ENCODE measurements around the gene LSP1. TPM values are rescaled to one million over a fixed set of nuclear protein-coding genes. Genes with fewer than 3 reads are reported as not detected.

LSP1 gene
- total and polyA plus RNA-seq, 4 donors, result 5.0 to 7.7 (median 5.7) TPM

DNA sequence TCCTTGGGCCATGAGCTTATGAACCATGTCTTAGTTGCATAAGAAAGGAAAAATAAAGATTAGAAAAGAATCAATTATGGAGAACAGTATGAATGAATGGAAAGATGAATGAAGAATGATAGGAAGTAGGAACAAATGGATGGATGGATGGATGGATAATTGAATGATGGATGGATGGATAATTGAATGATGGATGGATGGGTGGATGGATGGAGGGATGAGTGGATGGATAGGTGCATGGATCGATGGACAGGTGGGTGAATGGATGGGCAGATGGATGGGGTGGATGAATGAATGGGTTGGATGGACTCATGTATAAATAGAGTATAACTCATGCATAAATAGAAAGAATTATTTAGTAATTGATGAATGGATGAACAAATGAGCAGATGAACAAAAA, 7.2 kb downstream of the LSP1 start:
- no peaks in the 10 kb centered on the region for H3K9me3 ChIP-seq (ENCODE audit: control insufficient read depth in 4 of 4, low read length in 3 of 4)
- H3K27me3 ChIP-seq (ENCODE audit: control insufficient read depth in 4 of 4, insufficient read depth in 4 of 4, low read length in 3 of 4), result no peaks in the 10 kb centered on the region
- no peak overlapping the region for H3K27ac ChIP-seq (ENCODE audit: low read depth in 1 of 2, low read length in 2 of 2)
- no peak overlapping the region for H3K9ac ChIP-seq (ENCODE audit: low read depth in 1 of 2, low read length in 2 of 2)
- H3K4me1 ChIP-seq (ENCODE audit: control insufficient read depth in 4 of 4, insufficient read depth in 4 of 4, low read length in 3 of 4), result peaks cover 0 to 12% (median 5%) of the 10 kb centered on the region in 4 donors
- whole genome bisulfite sequencing, result 85% methylated on average over 1 of the region's 1 CpG
- H3K4me3 ChIP-seq (ENCODE audit: low read depth in 1 of 3, low read length in 3 of 3), result no peak overlapping the region
- no peak for DNase-seq (ENCODE audit: low spot score)
- no peaks in the 10 kb centered on the region for H3K36me3 ChIP-seq (ENCODE audit: control insufficient read depth in 4 of 4, insufficient read depth in 3 of 4, low read depth in 1 of 4, low read length in 3 of 4)
- TF ChIP-seq EGR1 (IDR thresholded peaks at IDR 0.05; ENCODE audit: low read depth in 2 of 2), result no peak
- no peak for TF ChIP-seq YY1 (IDR thresholded peaks at IDR 0.05)

DNA sequence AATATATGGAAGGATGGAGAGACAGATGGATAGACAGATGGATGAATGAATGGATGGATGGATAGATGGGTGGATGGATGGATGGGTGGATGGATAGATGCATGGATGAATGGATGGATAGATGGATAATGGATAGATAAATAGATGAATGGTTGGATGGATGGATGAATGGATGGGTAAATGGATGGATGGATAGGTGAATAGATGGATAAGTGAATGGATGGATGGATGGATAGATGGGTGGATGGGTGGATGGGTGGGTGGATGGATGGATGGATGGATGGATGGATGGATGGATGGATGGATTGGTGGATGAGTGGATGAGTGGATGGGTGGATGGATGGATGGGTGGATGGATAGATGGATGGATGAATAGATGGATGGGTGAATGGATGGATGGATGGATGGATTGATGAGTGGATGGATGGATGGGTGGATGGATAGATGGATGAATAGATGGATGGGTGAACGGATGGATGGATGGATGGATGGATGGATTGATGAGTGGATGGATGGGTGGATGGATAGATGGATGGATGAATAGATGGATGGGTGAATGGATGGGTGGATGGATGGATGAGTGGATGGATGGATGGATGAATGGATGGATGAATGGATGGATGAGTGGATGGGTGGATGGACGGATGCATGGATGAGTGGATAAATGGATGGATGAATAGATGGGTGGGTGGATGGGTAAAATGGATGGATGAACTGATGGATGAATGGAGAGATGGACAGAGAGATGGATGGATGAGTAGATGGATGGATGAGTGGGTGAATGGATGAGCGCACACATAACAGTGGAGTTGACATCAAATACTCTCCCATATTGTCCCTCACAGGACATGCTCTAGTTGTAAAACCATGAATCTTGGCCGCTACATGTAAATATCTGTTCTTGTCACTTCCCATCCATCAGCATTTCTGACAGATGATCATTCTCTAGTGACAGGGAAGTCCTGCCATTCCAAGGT, 8.8 kb downstream of the LSP1 start:
- WGBS, result 87% methylated on average over 4 of the region's 4 CpGs
- peaks cover 0 to 12% (median 5%) of the 10 kb centered on the region in 4 donors for H3K4me1 ChIP-seq (ENCODE audit: control insufficient read depth in 4 of 4, insufficient read depth in 4 of 4, low read length in 3 of 4)
- H3K4me3 ChIP-seq (ENCODE audit: low read depth in 1 of 3, low read length in 3 of 3), result no peak overlapping the region
- DNase-seq (ENCODE audit: low spot score), result no peak
- TF ChIP-seq, protein P1, sequence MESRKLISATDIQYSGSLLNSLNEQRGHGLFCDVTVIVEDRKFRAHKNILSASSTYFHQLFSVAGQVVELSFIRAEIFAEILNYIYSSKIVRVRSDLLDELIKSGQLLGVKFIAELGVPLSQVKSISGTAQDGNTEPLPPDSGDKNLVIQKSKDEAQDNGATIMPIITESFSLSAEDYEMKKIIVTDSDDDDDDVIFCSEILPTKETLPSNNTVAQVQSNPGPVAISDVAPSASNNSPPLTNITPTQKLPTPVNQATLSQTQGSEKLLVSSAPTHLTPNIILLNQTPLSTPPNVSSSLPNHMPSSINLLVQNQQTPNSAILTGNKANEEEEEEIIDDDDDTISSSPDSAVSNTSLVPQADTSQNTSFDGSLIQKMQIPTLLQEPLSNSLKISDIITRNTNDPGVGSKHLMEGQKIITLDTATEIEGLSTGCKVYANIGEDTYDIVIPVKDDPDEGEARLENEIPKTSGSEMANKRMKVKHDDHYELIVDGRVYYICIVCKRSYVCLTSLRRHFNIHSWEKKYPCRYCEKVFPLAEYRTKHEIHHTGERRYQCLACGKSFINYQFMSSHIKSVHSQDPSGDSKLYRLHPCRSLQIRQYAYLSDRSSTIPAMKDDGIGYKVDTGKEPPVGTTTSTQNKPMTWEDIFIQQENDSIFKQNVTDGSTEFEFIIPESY (IDR thresholded peaks at IDR 0.05), result no peak
- no peak for TF ChIP-seq TAF1 (conservative IDR thresholded peaks at IDR 0.05)
- no peak for TF ChIP-seq GABPA (IDR thresholded peaks at IDR 0.05 in 1 of 2, conservative IDR thresholded peaks at IDR 0.05 in 1 of 2)
- TF ChIP-seq YY1 (IDR thresholded peaks at IDR 0.05), result no peak
- no peak for TF ChIP-seq NR2F2 (IDR thresholded peaks at IDR 0.05)
- H3K9me3 ChIP-seq (ENCODE audit: control insufficient read depth in 4 of 4, low read length in 3 of 4), result no peaks in the 10 kb centered on the region
- no peaks in the 10 kb centered on the region for H3K36me3 ChIP-seq (ENCODE audit: control insufficient read depth in 4 of 4, insufficient read depth in 3 of 4, low read depth in 1 of 4, low read length in 3 of 4)
- H3K9ac ChIP-seq (ENCODE audit: low read depth in 1 of 2, low read length in 2 of 2), result no peak overlapping the region
- H3K27me3 ChIP-seq (ENCODE audit: control insufficient read depth in 4 of 4, insufficient read depth in 4 of 4, low read length in 3 of 4), result no peaks in the 10 kb centered on the region
- H3K27ac ChIP-seq (ENCODE audit: low read depth in 1 of 2, low read length in 2 of 2), result no peak overlapping the region

DNA sequence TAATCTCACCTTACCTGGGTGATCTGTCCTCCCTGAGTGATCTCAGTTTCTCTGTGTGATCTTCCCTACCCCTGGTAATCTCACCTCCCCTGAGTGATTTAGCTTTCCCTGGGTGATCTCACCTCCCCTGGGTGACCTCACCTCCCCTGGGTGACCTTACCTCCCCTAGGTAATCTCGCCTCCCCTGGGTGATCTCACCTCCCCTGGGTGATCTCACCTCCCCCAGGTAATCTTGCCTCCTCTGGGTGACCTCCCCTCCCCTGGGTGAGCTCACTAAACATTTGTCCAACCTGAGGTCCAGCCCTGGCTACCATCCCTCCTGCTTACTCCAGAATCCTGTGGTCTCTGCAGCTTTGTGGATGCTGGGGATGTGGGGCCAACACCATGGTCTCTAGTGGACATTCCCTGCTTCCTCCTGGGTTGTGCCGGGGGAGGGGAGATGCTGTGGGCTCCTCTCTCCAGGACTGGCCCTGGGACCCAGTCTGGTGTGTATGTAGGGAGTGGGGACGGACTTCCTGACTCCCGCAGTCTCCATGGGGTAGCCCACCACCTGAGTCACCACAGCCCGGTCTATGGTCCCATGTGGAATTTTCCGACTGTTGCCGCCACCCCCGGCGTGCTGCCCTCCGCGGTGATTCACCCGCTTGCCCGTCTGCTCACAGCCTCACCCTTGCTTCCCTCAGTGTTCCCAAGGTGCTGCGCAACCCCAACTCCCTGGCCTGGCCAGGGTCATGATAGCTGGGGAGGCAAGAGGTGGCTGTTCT, 9.9 kb downstream of the LSP1 start:
- WGBS, result 80% methylated on average over 14 of the region's 14 CpGs
- H3K27ac ChIP-seq (ENCODE audit: low read depth in 1 of 2, low read length in 2 of 2), result no peak overlapping the region
- DNase-seq (ENCODE audit: low spot score), result no peak
- TF ChIP-seq, protein P2, sequence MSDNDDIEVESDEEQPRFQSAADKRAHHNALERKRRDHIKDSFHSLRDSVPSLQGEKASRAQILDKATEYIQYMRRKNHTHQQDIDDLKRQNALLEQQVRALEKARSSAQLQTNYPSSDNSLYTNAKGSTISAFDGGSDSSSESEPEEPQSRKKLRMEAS (IDR thresholded peaks at IDR 0.05), result no peak
- TF ChIP-seq HNF4G (IDR thresholded peaks at IDR 0.05) (no peak), RXRA (IDR thresholded peaks at IDR 0.05) (no peak), YY1 (IDR thresholded peaks at IDR 0.05) (no peak), TAF1 (conservative IDR thresholded peaks at IDR 0.05) (no peak), GABPA (IDR thresholded peaks at IDR 0.05 in 1 of 2, conservative IDR thresholded peaks at IDR 0.05 in 1 of 2) (no peak), FOXA2 (IDR thresholded peaks at IDR 0.05) (no peak), SP1 (IDR thresholded peaks at IDR 0.05) (no peak), EGR1 (IDR thresholded peaks at IDR 0.05; ENCODE audit: low read depth in 2 of 2) (no peak)
- TF ChIP-seq, protein P3, sequence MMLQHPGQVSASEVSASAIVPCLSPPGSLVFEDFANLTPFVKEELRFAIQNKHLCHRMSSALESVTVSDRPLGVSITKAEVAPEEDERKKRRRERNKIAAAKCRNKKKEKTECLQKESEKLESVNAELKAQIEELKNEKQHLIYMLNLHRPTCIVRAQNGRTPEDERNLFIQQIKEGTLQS (IDR thresholded peaks at IDR 0.05), result no peak
- TF ChIP-seq, protein P4, sequence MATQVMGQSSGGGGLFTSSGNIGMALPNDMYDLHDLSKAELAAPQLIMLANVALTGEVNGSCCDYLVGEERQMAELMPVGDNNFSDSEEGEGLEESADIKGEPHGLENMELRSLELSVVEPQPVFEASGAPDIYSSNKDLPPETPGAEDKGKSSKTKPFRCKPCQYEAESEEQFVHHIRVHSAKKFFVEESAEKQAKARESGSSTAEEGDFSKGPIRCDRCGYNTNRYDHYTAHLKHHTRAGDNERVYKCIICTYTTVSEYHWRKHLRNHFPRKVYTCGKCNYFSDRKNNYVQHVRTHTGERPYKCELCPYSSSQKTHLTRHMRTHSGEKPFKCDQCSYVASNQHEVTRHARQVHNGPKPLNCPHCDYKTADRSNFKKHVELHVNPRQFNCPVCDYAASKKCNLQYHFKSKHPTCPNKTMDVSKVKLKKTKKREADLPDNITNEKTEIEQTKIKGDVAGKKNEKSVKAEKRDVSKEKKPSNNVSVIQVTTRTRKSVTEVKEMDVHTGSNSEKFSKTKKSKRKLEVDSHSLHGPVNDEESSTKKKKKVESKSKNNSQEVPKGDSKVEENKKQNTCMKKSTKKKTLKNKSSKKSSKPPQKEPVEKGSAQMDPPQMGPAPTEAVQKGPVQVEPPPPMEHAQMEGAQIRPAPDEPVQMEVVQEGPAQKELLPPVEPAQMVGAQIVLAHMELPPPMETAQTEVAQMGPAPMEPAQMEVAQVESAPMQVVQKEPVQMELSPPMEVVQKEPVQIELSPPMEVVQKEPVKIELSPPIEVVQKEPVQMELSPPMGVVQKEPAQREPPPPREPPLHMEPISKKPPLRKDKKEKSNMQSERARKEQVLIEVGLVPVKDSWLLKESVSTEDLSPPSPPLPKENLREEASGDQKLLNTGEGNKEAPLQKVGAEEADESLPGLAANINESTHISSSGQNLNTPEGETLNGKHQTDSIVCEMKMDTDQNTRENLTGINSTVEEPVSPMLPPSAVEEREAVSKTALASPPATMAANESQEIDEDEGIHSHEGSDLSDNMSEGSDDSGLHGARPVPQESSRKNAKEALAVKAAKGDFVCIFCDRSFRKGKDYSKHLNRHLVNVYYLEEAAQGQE (IDR thresholded peaks at IDR 0.05), result no peak
- TF ChIP-seq, protein P5, sequence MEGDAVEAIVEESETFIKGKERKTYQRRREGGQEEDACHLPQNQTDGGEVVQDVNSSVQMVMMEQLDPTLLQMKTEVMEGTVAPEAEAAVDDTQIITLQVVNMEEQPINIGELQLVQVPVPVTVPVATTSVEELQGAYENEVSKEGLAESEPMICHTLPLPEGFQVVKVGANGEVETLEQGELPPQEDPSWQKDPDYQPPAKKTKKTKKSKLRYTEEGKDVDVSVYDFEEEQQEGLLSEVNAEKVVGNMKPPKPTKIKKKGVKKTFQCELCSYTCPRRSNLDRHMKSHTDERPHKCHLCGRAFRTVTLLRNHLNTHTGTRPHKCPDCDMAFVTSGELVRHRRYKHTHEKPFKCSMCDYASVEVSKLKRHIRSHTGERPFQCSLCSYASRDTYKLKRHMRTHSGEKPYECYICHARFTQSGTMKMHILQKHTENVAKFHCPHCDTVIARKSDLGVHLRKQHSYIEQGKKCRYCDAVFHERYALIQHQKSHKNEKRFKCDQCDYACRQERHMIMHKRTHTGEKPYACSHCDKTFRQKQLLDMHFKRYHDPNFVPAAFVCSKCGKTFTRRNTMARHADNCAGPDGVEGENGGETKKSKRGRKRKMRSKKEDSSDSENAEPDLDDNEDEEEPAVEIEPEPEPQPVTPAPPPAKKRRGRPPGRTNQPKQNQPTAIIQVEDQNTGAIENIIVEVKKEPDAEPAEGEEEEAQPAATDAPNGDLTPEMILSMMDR (IDR thresholded peaks at IDR 0.05; ENCODE audit: low read depth, low read length, missing input control), result no peak

More for the DNA sequence above, 9.9 kb downstream of the LSP1 start:
- no peak overlapping the region for H3K4me3 ChIP-seq (ENCODE audit: low read depth in 1 of 3, low read length in 3 of 3)
- H3K9me3 ChIP-seq (ENCODE audit: control insufficient read depth in 4 of 4, low read length in 3 of 4), result no peaks in the 10 kb centered on the region
- H3K4me1 ChIP-seq (ENCODE audit: control insufficient read depth in 4 of 4, insufficient read depth in 4 of 4, low read length in 3 of 4), result peaks cover 0 to 12% (median 5%) of the 10 kb centered on the region in 4 donors
- no peak overlapping the region for H3K9ac ChIP-seq (ENCODE audit: low read depth in 1 of 2, low read length in 2 of 2)
- H3K27me3 ChIP-seq (ENCODE audit: control insufficient read depth in 4 of 4, insufficient read depth in 4 of 4, low read length in 3 of 4), result no peaks in the 10 kb centered on the region
- H3K36me3 ChIP-seq (ENCODE audit: control insufficient read depth in 4 of 4, insufficient read depth in 3 of 4, low read depth in 1 of 4, low read length in 3 of 4), result no peaks in the 10 kb centered on the region

All from liver (tissue), 9 donors.